Measurements from ENCODE around the gene STK32B. TPM values are rescaled to one million over a fixed set of nuclear protein-coding genes. Genes with fewer than 3 reads are reported as not detected.

Gene STK32B
- total RNA-seq, 1 donor from 2014 or later = 0.56 TPM

- Mint-ChIP-seq H3K27ac (ENCODE audit: unreplicated experiment) (no peak overlapping the region), H3K4me3 (ENCODE audit: unreplicated experiment) (no peak overlapping the region), H3K27me3 (ENCODE audit: unreplicated experiment) (no peaks in the 10 kb centered on the region), H3K36me3 (ENCODE audit: low read depth, unreplicated experiment) (no peaks in the 10 kb centered on the region), H3K9me3 (ENCODE audit: unreplicated experiment) (no peaks in the 10 kb centered on the region), H3K4me1 (ENCODE audit: unreplicated experiment) (no peaks in the 10 kb centered on the region)
- TF ChIP-seq CTCF (IDR thresholded peaks at IDR 0.05; ENCODE audit: unreplicated experiment) = no peak
- no peak for DNase-seq (ENCODE audit: low spot score)
Measured at GRCh38 chr4:5078009-5078408, 26.7 kb downstream of the STK32B start.

- no peaks in the 10 kb centered on the region for H3K9me3 Mint-ChIP-seq (ENCODE audit: unreplicated experiment)
- no peaks in the 10 kb centered on the region for H3K27me3 Mint-ChIP-seq (ENCODE audit: unreplicated experiment)
- no peaks in the 10 kb centered on the region for H3K36me3 Mint-ChIP-seq (ENCODE audit: low read depth, unreplicated experiment)
- no peaks in the 10 kb centered on the region for H3K4me1 Mint-ChIP-seq (ENCODE audit: unreplicated experiment)
- DNase-seq (ENCODE audit: low spot score) = no peak
- TF ChIP-seq CTCF (IDR thresholded peaks at IDR 0.05; ENCODE audit: unreplicated experiment) = no peak
- H3K4me3 Mint-ChIP-seq (ENCODE audit: unreplicated experiment) = no peak overlapping the region
- H3K27ac Mint-ChIP-seq (ENCODE audit: unreplicated experiment) = no peak overlapping the region
Measured at GRCh38 chr4:5079581-5079980, 28.3 kb downstream of the STK32B start.

- peaks cover 3% of the 10 kb centered on the region for H3K36me3 Mint-ChIP-seq (ENCODE audit: low read depth, unreplicated experiment)
- peaks cover 5% of the 10 kb centered on the region for H3K9me3 Mint-ChIP-seq (ENCODE audit: unreplicated experiment)
- DNase-seq (ENCODE audit: low spot score) = no peak
- no peaks in the 10 kb centered on the region for H3K4me1 Mint-ChIP-seq (ENCODE audit: unreplicated experiment)
- no peak overlapping the region for H3K4me3 Mint-ChIP-seq (ENCODE audit: unreplicated experiment)
- no peak overlapping the region for H3K27ac Mint-ChIP-seq (ENCODE audit: unreplicated experiment)
- no peak for TF ChIP-seq CTCF (IDR thresholded peaks at IDR 0.05; ENCODE audit: unreplicated experiment)
- no peaks in the 10 kb centered on the region for H3K27me3 Mint-ChIP-seq (ENCODE audit: unreplicated experiment)
Measured at GRCh38 chr4:5081441-5081999, 30.2 kb downstream of the STK32B start.

GRCh38 chr4:5082376-5082775, 31.1 kb downstream of the STK32B start:
- H3K4me1 Mint-ChIP-seq (ENCODE audit: unreplicated experiment) = no peaks in the 10 kb centered on the region
- no peaks in the 10 kb centered on the region for H3K27me3 Mint-ChIP-seq (ENCODE audit: unreplicated experiment)
- no peak overlapping the region for H3K27ac Mint-ChIP-seq (ENCODE audit: unreplicated experiment)
- no peak for DNase-seq (ENCODE audit: low spot score)
- peaks cover 5% of the 10 kb centered on the region for H3K9me3 Mint-ChIP-seq (ENCODE audit: unreplicated experiment)
- peaks cover 3% of the 10 kb centered on the region for H3K36me3 Mint-ChIP-seq (ENCODE audit: low read depth, unreplicated experiment)
- no peak for TF ChIP-seq CTCF (IDR thresholded peaks at IDR 0.05; ENCODE audit: unreplicated experiment)
- no peak overlapping the region for H3K4me3 Mint-ChIP-seq (ENCODE audit: unreplicated experiment)

- no peak for DNase-seq (ENCODE audit: low spot score)
- Mint-ChIP-seq H3K36me3 (ENCODE audit: low read depth, unreplicated experiment) (peaks cover 3% of the 10 kb centered on the region), H3K4me1 (ENCODE audit: unreplicated experiment) (no peaks in the 10 kb centered on the region), H3K4me3 (ENCODE audit: unreplicated experiment) (no peak overlapping the region), H3K27me3 (ENCODE audit: unreplicated experiment) (no peaks in the 10 kb centered on the region), H3K9me3 (ENCODE audit: unreplicated experiment) (peaks cover 5% of the 10 kb centered on the region), H3K27ac (ENCODE audit: unreplicated experiment) (no peak overlapping the region)
- TF ChIP-seq CTCF (IDR thresholded peaks at IDR 0.05; ENCODE audit: unreplicated experiment) = no peak
Measured at GRCh38 chr4:5084911-5085475, 33.7 kb downstream of the STK32B start.
